Measurements from ENCODE around the gene ZDHHC20. TPM values are rescaled to one million over a fixed set of nuclear protein-coding genes. Genes with fewer than 3 reads are reported as not detected.

Gene ZDHHC20
- total RNA-seq, 1 experiment from 2014 or later: 53.7 TPM

- BruUV-seq (replicated peaks): no TSS peak
- no peaks in the 10 kb centered on the region for H3K27me3 ChIP-seq (ENCODE audit: low read length)
- TF ChIP-seq EZH2phosphoT487 (IDR thresholded peaks at IDR 0.05; ENCODE audit: borderline replicate concordance, low read length) (no peak), CTCF (conservative IDR thresholded peaks at IDR 0.05; ENCODE audit: low read depth, low read length) (no peak; the same call in 1 of the 2 replicates), EZH2 (IDR thresholded peaks at IDR 0.05; ENCODE audit: low read length, unreplicated experiment) (no peak)
- no peaks in the 10 kb centered on the region for H3K79me2 ChIP-seq (ENCODE audit: low read length)
- ATAC-seq (peak; percentile 53), DNase-seq (peak; percentile 14)
- CTCF ChIA-PET: interaction anchor here (0.6 kb wide), 1 partner anchor 140 kb away, joined by 10 read pairs; no protein-coding TSS in a partner anchor
- H3K9ac ChIP-seq (ENCODE audit: low read length): no peak overlapping the region
- no peak overlapping the region for H3K4me3 ChIP-seq (ENCODE audit: low read length)
- H3K36me3 ChIP-seq (ENCODE audit: low read depth, low read length): no peaks in the 10 kb centered on the region
- H4K20me1 ChIP-seq (ENCODE audit: low read length): no peaks in the 10 kb centered on the region
- POLR2A ChIA-PET (ENCODE audit: unreplicated experiment): no interaction called here
- intact Hi-C loops (cut with micrococcal nuclease): loop anchor here (1.0 kb wide), 1 partner anchor 141 kb away; no protein-coding TSS in a partner anchor
- H3K4me2 ChIP-seq (ENCODE audit: low read length): no peak overlapping the region
- no peaks in the 10 kb centered on the region for H3F3A ChIP-seq (ENCODE audit: low read length, unreplicated experiment)
- no peaks in the 10 kb centered on the region for H3K9me2 ChIP-seq (replicated peaks; ENCODE audit: low read length)
- H3K27ac ChIP-seq (ENCODE audit: low read length): no peak overlapping the region
- no peaks in the 10 kb centered on the region for H3K4me1 ChIP-seq (ENCODE audit: insufficient read depth, low read length)
- H3K9me3 ChIP-seq (ENCODE audit: low read length): no peaks in the 10 kb centered on the region
- no peak overlapping the region for H2AFZ ChIP-seq (ENCODE audit: low read length)
Measured at GRCh38 chr13:21338156-21338555, 120.9 kb downstream of the ZDHHC20 start.

- H3K27ac ChIP-seq (ENCODE audit: low read length): no peak overlapping the region
- no peak for TF ChIP-seq CTCF (conservative IDR thresholded peaks at IDR 0.05; ENCODE audit: low read depth, low read length)
- TF ChIP-seq EZH2 (IDR thresholded peaks at IDR 0.05; ENCODE audit: low read length, unreplicated experiment): no peak
- no peak for TF ChIP-seq EZH2phosphoT487 (IDR thresholded peaks at IDR 0.05; ENCODE audit: borderline replicate concordance, low read length)
- no peak overlapping the region for H2AFZ ChIP-seq (ENCODE audit: low read length)
- BruUV-seq (replicated peaks): no TSS peak
- no peaks in the 10 kb centered on the region for H3F3A ChIP-seq (ENCODE audit: low read length, unreplicated experiment)
- no peak overlapping the region for H3K4me2 ChIP-seq (ENCODE audit: low read length)
- H3K36me3 ChIP-seq (ENCODE audit: low read depth, low read length): no peaks in the 10 kb centered on the region
- H3K9me2 ChIP-seq (replicated peaks; ENCODE audit: low read length): no peaks in the 10 kb centered on the region
- H4K20me1 ChIP-seq (ENCODE audit: low read length): no peaks in the 10 kb centered on the region
- no peak overlapping the region for H3K4me3 ChIP-seq (ENCODE audit: low read length)
- ATAC-seq (no peak), DNase-seq (no peak)
- H3K4me1 ChIP-seq (ENCODE audit: insufficient read depth, low read length): no peaks in the 10 kb centered on the region
- intact Hi-C loops (cut with micrococcal nuclease): no loop called here
- H3K9ac ChIP-seq (ENCODE audit: low read length): no peak overlapping the region
- POLR2A ChIA-PET (ENCODE audit: unreplicated experiment): no interaction called here
- CTCF ChIA-PET: no interaction called here
- no peaks in the 10 kb centered on the region for H3K27me3 ChIP-seq (ENCODE audit: low read length)
- no peaks in the 10 kb centered on the region for H3K9me3 ChIP-seq (ENCODE audit: low read length)
- H3K79me2 ChIP-seq (ENCODE audit: low read length): no peaks in the 10 kb centered on the region
Measured at GRCh38 chr13:21336609-21337349, 122.3 kb downstream of the ZDHHC20 start.

GRCh38 chr13:21333186-21333585 lies 125.9 kb downstream of the ZDHHC20 start:
- Histone ChIP-seq H3F3A (ENCODE audit: low read length, unreplicated experiment) (no peaks in the 10 kb centered on the region), H3K9me2 (replicated peaks; ENCODE audit: low read length) (no peaks in the 10 kb centered on the region), H3K9ac (ENCODE audit: low read length) (no peak overlapping the region), H3K4me3 (ENCODE audit: low read length) (no peak overlapping the region), H3K27ac (ENCODE audit: low read length) (no peak overlapping the region), H3K36me3 (ENCODE audit: low read depth, low read length) (no peaks in the 10 kb centered on the region), H3K9me3 (ENCODE audit: low read length) (no peaks in the 10 kb centered on the region), H3K79me2 (ENCODE audit: low read length) (no peaks in the 10 kb centered on the region), H3K4me2 (ENCODE audit: low read length) (no peak overlapping the region), H2AFZ (ENCODE audit: low read length) (no peak overlapping the region), H3K4me1 (ENCODE audit: insufficient read depth, low read length) (no peaks in the 10 kb centered on the region), H4K20me1 (ENCODE audit: low read length) (no peaks in the 10 kb centered on the region), H3K27me3 (ENCODE audit: low read length) (no peaks in the 10 kb centered on the region)
- ChIA-PET CTCF (no interaction called here), POLR2A (ENCODE audit: unreplicated experiment) (no interaction called here)
- DNase-seq: no peak
- BruUV-seq (replicated peaks): no TSS peak
- TF ChIP-seq EZH2 (IDR thresholded peaks at IDR 0.05; ENCODE audit: low read length, unreplicated experiment) (no peak), CTCF (conservative IDR thresholded peaks at IDR 0.05; ENCODE audit: low read depth, low read length) (no peak), EZH2phosphoT487 (IDR thresholded peaks at IDR 0.05; ENCODE audit: borderline replicate concordance, low read length) (no peak)
- no peak for ATAC-seq
- intact Hi-C loops (cut with micrococcal nuclease): no loop called here
